ENCODE measurements around the gene SKP1. TPM values are rescaled to one million over a fixed set of nuclear protein-coding genes. Genes with fewer than 3 reads are reported as not detected.
A peak's percentile ranks its signal among the peaks of the same experiment; 100 is the strongest.

The SKP1 gene
- total and polyA plus RNA-seq, 9 of the 15 experiments (the other 6 are each of a cell fraction or from before 2014, with no cell fraction given): 301 to 2,109 (median 639) TPM

- TF ChIP-seq CEBPZ (IDR thresholded peaks at IDR 0.05; ENCODE audit: borderline replicate concordance, low read depth, low read length) (no peak), ZNF655 (CRISPR knock-in tag; IDR thresholded peaks at IDR 0.05) (no peak), NUFIP1 (IDR thresholded peaks at IDR 0.05; ENCODE audit: partially characterized antibody) (no peak), HIVEP1 (CRISPR knock-in tag; IDR thresholded peaks at IDR 0.05) (no peak), ZC3H8 (IDR thresholded peaks at IDR 0.05) (no peak), CBFA2T3 (IDR thresholded peaks at IDR 0.05) (no peak), MYNN (IDR thresholded peaks at IDR 0.05) (0 out of 2 replicates have a peak, but pooled peaks have one; percentile 49), MYNN (CRISPR knock-in tag; IDR thresholded peaks at IDR 0.05) (no peak), TGIF2 (CRISPR knock-in tag; IDR thresholded peaks at IDR 0.05) (peak; percentile 77), RAD51 (IDR thresholded peaks at IDR 0.05; ENCODE audit: borderline replicate concordance, low read depth) (no peak), MYBL2 (IDR thresholded peaks at IDR 0.05; ENCODE audit: low read depth) (no peak), MYBL2 (CRISPR knock-in tag; IDR thresholded peaks at IDR 0.05; ENCODE audit: borderline replicate concordance) (no peak), FIP1L1 (IDR thresholded peaks at IDR 0.05; ENCODE audit: low read depth, low read length, poor library complexity, severe bottlenecking) (peak; percentile 94), CTCFL (IDR thresholded peaks at IDR 0.05; ENCODE audit: borderline replicate concordance, insufficient read depth, low read depth, low read length, poor library complexity, severe bottlenecking) (peak; percentile 10), ZNF584 (CRISPR knock-in tag; IDR thresholded peaks at IDR 0.05; ENCODE audit: low read depth) (no peak), TAL1 (IDR thresholded peaks at IDR 0.05) (peak; percentile 12; the same call in 1 of the 2 replicates), ZNF518B (CRISPR knock-in tag; IDR thresholded peaks at IDR 0.05) (no peak), THRAP3 (IDR thresholded peaks at IDR 0.05; ENCODE audit: borderline replicate concordance) (no peak)
Measured at GRCh38 chr5:134176511-134177368, at the start of gene SKP1 (continued).

All from K562 (cell line).